Natural killer cell (primary cell): ENCODE measurements around the gene CAMK2B. TPM values are rescaled to one million over a fixed set of nuclear protein-coding genes. Genes with fewer than 3 reads are reported as not detected.

Source experiments
- ATAC-seq, 3 donors: fragments of 150-1000 bp in 2 of 3; fragments of 200-7000 bp in 1 of 3; cut with Tn5 transposase; 1 replicate in 1 of 3; 2 replicates in 2 of 3; pipeline ENCODE4 v1.10.0; 2021; ENCODE audit warnings: mild to moderate bottlenecking in 2 of 3, moderate library complexity in 2 of 3
- DNase-seq, 2 donors: peaks; one replicate each; pipeline versions ENCODE4 v3.0.0 to v3.0.0-alpha.2; 2013 to 2021; ENCODE audit warnings: mixed read lengths in 1 of 2
- H3K27ac ChIP-seq: one replicate; pipeline ENCODE4 v1.5.1; 2013; ENCODE audit warnings: mild to moderate bottlenecking, low read length
- H3K27me3 ChIP-seq: one replicate; pipeline ENCODE4 v1.6.1; 2013; ENCODE audit warnings: low read length; ENCODE audit not compliant: control insufficient read depth, insufficient read depth
- H3K36me3 ChIP-seq: one replicate; pipeline ENCODE4 v1.6.1; 2013; ENCODE audit warnings: low read length; ENCODE audit not compliant: control insufficient read depth, insufficient read depth
- H3K4me1 ChIP-seq: one replicate; pipeline ENCODE4 v1.6.1; 2013; ENCODE audit warnings: low read length; ENCODE audit not compliant: control insufficient read depth, insufficient read depth
- H3K4me3 ChIP-seq: one replicate; pipeline ENCODE4 v1.5.1; 2013; ENCODE audit warnings: low read length
- H3K9me3 ChIP-seq: one replicate; pipeline ENCODE4 v1.6.1; 2013; ENCODE audit warnings: low read length; ENCODE audit not compliant: control insufficient read depth, insufficient read depth
- H3K27ac Mint-ChIP-seq, 2 donors: one replicate each; pipeline ENCODE4 v1.8.0; 2022; ENCODE audit warnings: mild to moderate bottlenecking in 2 of 2, mixed read lengths in 2 of 2, moderate library complexity in 1 of 2
- H3K27me3 Mint-ChIP-seq, 2 donors: one replicate each; pipeline ENCODE4 v1.8.0; 2022; ENCODE audit warnings: low read depth in 2 of 2, mixed read lengths in 2 of 2
- H3K36me3 Mint-ChIP-seq: one replicate; pipeline ENCODE4 v1.8.0; 2022; ENCODE audit warnings: mixed read lengths
- H3K4me1 Mint-ChIP-seq, 2 donors: one replicate each; pipeline ENCODE4 v1.8.0; 2022; ENCODE audit warnings: mixed read lengths in 2 of 2
- H3K4me3 Mint-ChIP-seq: one replicate; pipeline ENCODE4 v1.8.0; 2022; ENCODE audit warnings: mild to moderate bottlenecking, moderate library complexity, mixed read lengths
- H3K9me3 Mint-ChIP-seq, 2 donors: one replicate each; pipeline ENCODE4 v1.8.0; 2022; ENCODE audit warnings: mixed read lengths in 2 of 2
- CTCF ChIP-seq: fragments of 200-600 bp; IDR thresholded peaks from one replicate; pipeline ENCODE4 v1.8.0; 2022; ENCODE audit warnings: antibody characterized with exemption
- WGBS: methylation state at CpG from one replicate; pipeline ENCODE4 v1.1.7; 2013; ENCODE audit warnings: missing lambda C conversion rate; ENCODE audit not compliant: insufficient coverage; 5-methylcytosine and 5-hydroxymethylcytosine counted together
- intact Hi-C: fragments of 100-400 bp; cut with micrococcal nuclease; formaldehyde crosslinking; loops from one replicate; pipeline ENCODE4 v1.14.2; 2022
- total RNA-seq, 4 donors: library from RNA; stranded (reverse); fragments of 120-200 nt in 1 of 4; gene quantifications; one replicate each; pipeline versions ENCODE4 v1.2.3 to v1.2.4, GENCODE V29; 2013 to 2022

The CAMK2B gene
- total RNA-seq, 3 donors from 2014 or later (not counting 1 experiment from before 2014, with no cell fraction given) = 0.70 TPM; not detected in 2

- peaks cover 17% of the 10 kb centered on the region for H3K4me1 ChIP-seq
- DNase-seq (no peak), ATAC-seq (no peak)
- H3K4me3 Mint-ChIP-seq = no peak overlapping the region
- intact Hi-C loops = no loop called here
- H3K36me3 Mint-ChIP-seq = no peaks in the 10 kb centered on the region
- H3K9me3 Mint-ChIP-seq = no peaks in the 10 kb centered on the region
- no peaks in the 10 kb centered on the region for H3K36me3 ChIP-seq
- no peak overlapping the region for H3K27ac Mint-ChIP-seq
- peaks cover 6% of the 10 kb centered on the region for H3K9me3 ChIP-seq
- WGBS = 92% methylated on average over 18 of the region's 18 CpGs
- H3K4me1 Mint-ChIP-seq = peaks cover 0 to 7% of the 10 kb centered on the region in 2 donors
- peaks cover 0 to 7% of the 10 kb centered on the region in 2 donors for H3K27me3 Mint-ChIP-seq
- H3K4me3 ChIP-seq = no peak overlapping the region
- H3K27ac ChIP-seq = no peak overlapping the region
- no peak for TF ChIP-seq CTCF
- peaks cover 10% of the 10 kb centered on the region for H3K27me3 ChIP-seq
Observed at GRCh38 chr7:44308596-44309270, 16.7 kb downstream of the CAMK2B start.

- H3K27ac ChIP-seq = no peak overlapping the region
- H3K36me3 ChIP-seq = no peaks in the 10 kb centered on the region
- H3K4me1 Mint-ChIP-seq = peaks cover 0 to 7% of the 10 kb centered on the region in 2 donors
- no peaks in the 10 kb centered on the region for H3K36me3 Mint-ChIP-seq
- H3K4me1 ChIP-seq = peaks cover 17% of the 10 kb centered on the region
- H3K27me3 Mint-ChIP-seq = peaks cover 5 to 7% of the 10 kb centered on the region in 2 donors
- TF ChIP-seq CTCF = no peak
- no peak for ATAC-seq
- no peaks in the 10 kb centered on the region for H3K9me3 Mint-ChIP-seq
- intact Hi-C loops = no loop called here
- DNase-seq = no peak
- no peak overlapping the region for H3K4me3 ChIP-seq
- peak overlapping the region in 1 of 2 donors; percentile 74 for H3K27ac Mint-ChIP-seq
- H3K4me3 Mint-ChIP-seq = no peak overlapping the region
- H3K9me3 ChIP-seq = peaks cover 6% of the 10 kb centered on the region
- 88% methylated on average over 8 of the region's 8 CpGs for WGBS
- H3K27me3 ChIP-seq = peaks cover 10% of the 10 kb centered on the region
Observed at GRCh38 chr7:44307905-44308595, 17.3 kb downstream of the CAMK2B start.

GRCh38 chr7:44307301-44307900 is 18.0 kb downstream of the CAMK2B start:
- peaks cover 0 to 7% of the 10 kb centered on the region in 2 donors for H3K4me1 Mint-ChIP-seq
- no peaks in the 10 kb centered on the region for H3K9me3 Mint-ChIP-seq
- Histone ChIP-seq H3K9me3 (peaks cover 6% of the 10 kb centered on the region), H3K4me1 (peaks cover 17% of the 10 kb centered on the region), H3K27me3 (peaks cover 10% of the 10 kb centered on the region), H3K27ac (no peak overlapping the region), H3K4me3 (no peak overlapping the region), H3K36me3 (no peaks in the 10 kb centered on the region)
- peak in 1 of 2 donors; percentile 12 for DNase-seq
- no peak overlapping the region for H3K4me3 Mint-ChIP-seq
- H3K27ac Mint-ChIP-seq = peak overlapping the region; percentile 45 to 74
- 89% methylated on average over 7 of the region's 7 CpGs for WGBS
- peak in 2 of 3 donors; percentile 23 to 37 for ATAC-seq
- TF ChIP-seq CTCF = no peak
- no peaks in the 10 kb centered on the region for H3K36me3 Mint-ChIP-seq
- intact Hi-C loops = no loop called here
- peaks cover 5 to 12% of the 10 kb centered on the region in 2 donors for H3K27me3 Mint-ChIP-seq
